Activated CD4-positive, alpha-beta T cell treated with anti-CD3 and anti-CD28 coated beads, Interleukin-2, Interleukin-4, amounts not matched to agents 100 ng/mL and 50 ng/mL, durations not matched to agents 16 hours and 8 hours (primary cell): ENCODE results near the gene TNRC18.

Source experiments
- DNase-seq: peaks from one replicate; pipeline ENCODE4 v3.0.0-alpha.2; 2020; ENCODE audit warnings: low spot score

TNRC18 gene

GRCh38 chr7:5428478-5429252 is 5.0 kb upstream of the TNRC18 start:
- no peak for DNase-seq

GRCh38 chr7:5426226-5426475 is 2.5 kb upstream of the TNRC18 start:
- no peak for DNase-seq

GRCh38 chr7:5425507-5426225 is 2.0 kb upstream of the TNRC18 start:
- no peak for DNase-seq

GRCh38 chr7:5424749-5425506 is 1.3 kb upstream of the TNRC18 start:
- no peak for DNase-seq

GRCh38 chr7:5423976-5424748 is 528 bp upstream of the TNRC18 start:
- DNase-seq, result peak; percentile 53

GRCh38 chr7:5422396-5423305 is 983 bp downstream of the TNRC18 start:
- no peak for DNase-seq

GRCh38 chr7:5421714-5422395 is 1.8 kb downstream of the TNRC18 start:
- no peak for DNase-seq

- DNase-seq, result no peak
Measured at GRCh38 chr7:5420881-5421713, 2.5 kb downstream of the TNRC18 start.

- no peak for DNase-seq
Measured at GRCh38 chr7:5420067-5420880, 3.4 kb downstream of the TNRC18 start.

GRCh38 chr7:5419539-5420066 is 4.0 kb downstream of the TNRC18 start:
- no peak for DNase-seq

GRCh38 chr7:5418285-5418582 is 5.4 kb downstream of the TNRC18 start:
- no peak for DNase-seq

- DNase-seq, result no peak
Measured at GRCh38 chr7:5417106-5418071, 6.2 kb downstream of the TNRC18 start.

GRCh38 chr7:5414916-5415315 is 8.7 kb downstream of the TNRC18 start:
- no peak for DNase-seq

- DNase-seq, result no peak
Measured at GRCh38 chr7:5413449-5413786, 10.2 kb downstream of the TNRC18 start.

GRCh38 chr7:5408777-5409176 is 14.9 kb downstream of the TNRC18 start:
- DNase-seq, result no peak

GRCh38 chr7:5406957-5407945 is 16.4 kb downstream of the TNRC18 start:
- no peak for DNase-seq

GRCh38 chr7:5404421-5404826 is 19.2 kb downstream of the TNRC18 start:
- DNase-seq, result no peak
